HG02798 (cell line): Measurements from ENCODE around the gene UQCC5.

Experiments
- ATAC-seq: cut with Tn5 transposase; IDR thresholded peaks from one replicate; pipeline ENCODE4 v1.9.1; 2021; ENCODE audit warnings: mild to moderate bottlenecking; ENCODE audit not compliant: unreplicated experiment, poor library complexity

The UQCC5 gene

DNA sequence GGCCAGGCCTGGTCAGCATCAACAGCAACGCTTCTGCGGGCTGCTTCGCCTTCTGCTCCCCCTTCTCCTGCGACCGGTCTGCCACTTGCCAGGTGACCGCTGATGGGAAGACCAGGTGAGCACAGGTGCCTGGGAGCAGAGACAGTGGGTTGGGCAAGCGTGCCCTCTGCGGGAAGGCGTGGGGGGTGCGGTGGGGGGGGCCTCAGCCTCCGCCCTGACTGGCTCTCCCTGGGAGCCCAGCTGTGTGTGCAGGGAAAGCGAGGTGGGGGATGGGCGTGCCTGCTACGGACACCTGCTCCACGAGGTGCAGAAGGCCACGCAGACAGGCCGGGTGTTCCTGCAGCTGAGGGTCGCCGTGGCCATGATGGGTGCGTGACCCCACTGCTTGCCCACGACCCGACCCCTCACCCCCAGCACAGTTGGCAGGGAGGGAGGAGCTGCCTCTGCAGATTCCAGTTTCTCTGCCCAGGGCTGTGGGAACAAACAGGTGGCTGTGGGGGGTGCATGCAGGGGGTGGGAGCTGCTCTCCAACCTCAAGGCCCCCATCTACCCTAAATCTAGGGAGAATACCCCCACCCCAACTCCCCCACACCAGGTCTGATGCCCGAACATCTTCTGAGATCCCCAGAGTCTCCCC is 32.5 kb upstream of the UQCC5 start:
- no peak for ATAC-seq

DNA sequence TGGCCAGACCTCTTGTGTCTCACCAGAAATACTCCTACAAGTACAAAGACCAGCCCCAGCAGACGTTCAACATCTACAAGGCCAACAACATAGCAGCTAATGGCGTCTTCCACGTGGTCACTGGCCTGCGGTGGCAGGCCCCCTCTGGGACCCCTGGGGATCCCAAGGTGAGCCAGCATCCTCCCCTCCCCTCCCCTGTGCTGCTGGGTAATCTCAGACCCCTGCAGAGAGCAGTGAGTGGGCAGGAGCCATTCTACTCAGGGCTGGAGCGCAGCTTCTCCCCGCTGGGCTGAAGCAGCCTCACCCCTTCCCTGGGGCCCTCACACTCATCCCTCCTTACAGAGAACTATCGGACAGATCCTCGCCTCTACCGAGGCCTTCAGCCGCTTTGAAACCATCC is 31.4 kb upstream of the UQCC5 start:
- no peak for ATAC-seq

DNA sequence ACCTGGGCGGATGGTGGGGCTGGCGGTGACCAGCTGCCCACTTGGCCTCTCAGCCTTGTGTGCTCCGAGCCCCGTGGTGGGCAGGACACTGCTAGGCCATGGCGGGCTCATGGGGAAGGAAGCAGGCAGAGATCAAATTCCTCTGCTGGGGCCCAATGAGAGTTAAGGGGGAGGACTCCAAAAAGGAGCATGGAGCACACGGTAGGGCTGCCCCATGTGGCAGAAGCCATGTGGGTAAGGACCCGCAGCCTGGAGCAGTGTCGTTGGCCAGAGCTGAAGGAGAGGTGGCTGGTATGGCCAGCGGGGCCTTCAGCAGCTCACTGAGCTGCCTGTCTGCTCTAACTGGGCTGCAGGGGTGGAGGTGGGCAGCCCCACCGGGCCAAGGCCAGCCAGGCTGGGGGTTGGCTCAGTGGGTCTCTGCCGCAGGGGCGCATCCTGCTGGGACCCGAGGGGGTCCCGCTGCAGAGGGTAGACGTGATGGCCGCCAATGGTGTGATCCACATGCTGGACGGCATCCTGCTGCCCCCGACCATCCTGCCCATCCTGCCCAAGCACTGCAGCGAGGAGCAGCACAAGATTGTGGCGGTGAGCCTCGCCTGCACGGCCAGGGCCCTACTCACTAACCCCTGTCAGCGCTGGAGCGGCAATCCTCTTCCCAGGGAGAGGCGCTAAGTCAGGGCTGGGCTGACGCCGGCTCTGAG is 30.0 kb upstream of the UQCC5 start:
- no peak for ATAC-seq

DNA sequence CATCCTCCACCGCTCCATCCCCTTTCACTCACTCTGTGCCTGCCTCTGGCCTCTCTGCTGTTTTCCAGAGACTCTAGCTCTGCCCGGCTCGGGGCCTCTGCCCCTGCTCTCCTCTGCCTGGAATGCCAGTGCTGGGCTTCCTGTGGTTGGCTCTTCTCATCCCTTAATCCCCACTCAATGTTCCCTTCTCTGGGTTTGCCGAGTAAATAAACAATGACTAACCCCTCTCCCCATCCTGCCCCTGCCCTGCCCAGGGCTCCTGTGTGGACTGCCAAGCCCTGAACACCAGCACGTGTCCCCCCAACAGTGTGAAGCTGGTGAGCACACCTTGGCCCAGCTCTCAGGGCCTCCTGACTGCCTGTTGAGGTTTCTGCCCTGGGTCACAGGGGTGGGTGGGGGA is 29.0 kb upstream of the UQCC5 start:
- ATAC-seq, result no peak

DNA sequence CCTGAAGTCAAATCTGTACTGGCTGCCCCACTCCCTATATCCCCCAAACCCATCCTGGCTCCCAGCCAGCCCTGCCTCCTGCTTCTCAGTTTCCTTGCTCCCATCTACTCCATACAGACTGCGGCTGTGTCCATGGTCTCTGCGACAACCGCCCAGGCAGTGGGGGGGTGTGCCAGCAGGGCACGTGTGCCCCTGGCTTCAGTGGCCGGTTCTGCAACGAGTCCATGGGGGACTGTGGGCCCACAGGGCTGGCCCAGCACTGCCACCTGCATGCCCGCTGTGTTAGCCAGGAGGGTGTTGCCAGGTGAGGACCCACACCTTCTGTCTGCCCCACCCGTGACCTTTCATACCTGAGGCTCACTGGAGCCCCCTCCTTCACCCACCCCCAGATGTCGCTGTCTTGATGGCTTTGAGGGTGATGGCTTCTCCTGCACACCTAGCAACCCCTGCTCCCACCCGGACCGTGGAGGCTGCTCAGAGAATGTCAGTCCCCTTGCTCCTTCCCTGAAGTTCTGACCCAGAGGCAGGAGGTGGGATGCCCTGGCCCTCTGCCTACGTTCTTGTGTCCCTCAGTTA is 26.6 kb upstream of the UQCC5 start:
- no peak for ATAC-seq

DNA sequence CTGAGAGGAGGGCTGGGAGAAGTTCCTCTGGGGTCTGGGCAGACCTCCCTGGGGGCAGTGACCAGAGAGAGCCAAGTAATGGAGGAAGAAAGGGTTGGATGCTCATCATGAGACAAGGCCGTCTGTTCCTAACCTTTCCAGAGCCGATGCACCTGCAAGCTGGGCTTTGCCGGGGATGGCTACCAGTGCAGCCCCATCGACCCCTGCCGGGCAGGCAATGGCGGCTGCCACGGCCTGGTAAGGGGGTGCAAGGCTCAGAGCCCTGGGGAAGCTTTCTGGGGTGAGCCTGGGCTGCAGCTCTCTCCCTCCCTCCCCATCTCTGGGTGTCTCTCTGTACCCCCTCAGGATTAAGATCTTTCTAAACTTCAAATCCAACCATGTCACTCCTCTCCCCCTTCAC is 24.9 kb upstream of the UQCC5 start:
- ATAC-seq, result no peak

DNA sequence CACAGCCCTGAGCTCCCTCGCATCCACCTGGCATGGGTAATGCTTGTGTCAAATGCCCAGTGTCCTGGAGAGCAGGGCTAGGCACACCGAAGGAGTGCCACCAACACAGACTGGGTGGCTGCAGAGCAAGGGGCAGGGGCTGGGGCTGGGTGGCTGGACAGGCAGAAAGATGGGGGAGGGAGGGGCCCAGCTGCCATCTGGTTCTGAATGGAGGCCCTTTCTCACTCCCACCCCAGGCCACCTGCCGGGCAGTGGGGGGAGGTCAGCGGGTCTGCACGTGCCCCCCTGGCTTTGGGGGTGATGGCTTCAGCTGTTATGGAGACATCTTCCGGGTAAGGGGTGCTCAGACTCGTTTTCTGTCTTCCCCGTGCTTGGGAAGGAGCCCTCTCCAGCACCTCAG is 24.3 kb upstream of the UQCC5 start:
- ATAC-seq, result no peak

DNA sequence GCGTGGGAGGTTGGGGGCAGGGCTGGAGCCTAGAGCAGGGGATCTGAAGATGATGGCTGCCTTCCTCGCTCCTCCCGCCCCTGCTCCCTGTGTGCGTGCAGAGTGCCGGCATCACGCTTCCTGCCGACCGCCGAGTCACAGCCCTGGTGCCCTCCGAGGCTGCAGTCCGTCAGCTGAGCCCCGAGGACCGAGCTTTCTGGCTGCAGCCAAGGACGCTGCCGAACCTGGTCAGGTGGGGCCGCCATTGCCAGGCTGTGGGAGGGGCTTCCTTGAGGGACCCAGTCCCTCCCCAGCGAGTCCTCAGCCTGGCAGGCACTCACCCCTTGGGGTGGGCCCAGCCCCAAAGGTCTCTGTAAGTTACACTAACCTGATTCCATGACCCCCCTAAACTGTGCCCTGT is 23.7 kb upstream of the UQCC5 start:
- ATAC-seq, result no peak

DNA sequence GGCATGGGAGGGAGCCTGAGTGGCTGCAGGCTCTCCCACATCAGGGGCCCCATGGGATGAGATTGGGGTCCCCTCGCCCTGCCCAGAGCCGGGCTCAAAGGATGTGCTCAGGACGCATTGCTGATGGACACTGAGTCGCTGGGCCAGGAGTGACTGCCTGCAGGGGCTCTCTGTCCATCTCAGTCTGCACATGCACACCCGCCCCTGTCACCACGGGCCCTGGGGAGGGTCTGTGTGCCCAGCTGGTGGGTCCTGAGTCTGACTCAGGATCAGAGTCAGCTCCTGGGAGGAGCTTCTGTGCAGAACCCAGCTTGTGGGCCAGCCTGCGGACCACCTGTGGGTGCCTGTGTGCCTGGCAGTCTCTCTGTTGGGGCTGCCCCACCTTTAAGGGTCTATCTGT is 23.1 kb upstream of the UQCC5 start:
- ATAC-seq, result no peak

DNA sequence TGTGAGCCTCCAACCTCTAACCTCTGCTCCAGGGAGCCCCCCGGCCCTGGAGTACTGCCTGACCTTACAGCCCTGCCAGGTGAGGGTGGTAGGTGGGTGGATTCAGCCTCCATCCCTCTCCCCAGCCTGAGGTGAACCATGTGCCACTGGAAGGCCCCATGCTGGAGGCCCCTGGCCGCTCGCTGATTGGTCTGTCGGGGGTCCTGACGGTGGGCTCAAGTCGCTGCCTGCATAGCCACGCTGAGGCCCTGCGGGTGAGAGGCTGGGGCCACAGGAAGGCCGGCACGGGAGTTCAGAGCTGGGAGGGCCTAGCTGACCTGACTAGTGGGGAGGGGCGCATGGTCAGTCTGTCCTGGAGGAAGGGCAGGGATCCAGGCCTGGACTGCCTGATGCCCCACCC is 21.8 kb upstream of the UQCC5 start:
- ATAC-seq, result no peak

DNA sequence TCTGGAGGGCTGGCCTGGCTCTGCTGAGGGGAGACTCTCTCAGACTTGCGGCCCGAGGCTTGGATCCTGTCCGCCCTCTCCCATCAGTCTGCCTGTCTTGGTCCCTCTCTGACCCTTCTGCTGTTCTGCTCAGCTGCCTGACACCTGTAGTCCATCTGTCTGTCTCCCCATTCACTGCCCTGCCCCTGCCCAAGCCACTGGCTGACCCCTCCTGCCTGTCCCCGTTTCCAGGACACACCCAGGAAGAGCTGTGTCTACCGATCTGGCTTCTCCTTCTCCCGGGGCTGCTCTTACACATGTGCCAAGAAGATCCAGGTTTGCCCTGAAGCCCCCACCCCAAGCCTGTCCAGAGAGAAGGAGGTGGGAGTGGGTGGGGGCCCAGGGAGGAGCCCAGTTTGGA is 21.2 kb upstream of the UQCC5 start:
- ATAC-seq, result no peak

DNA sequence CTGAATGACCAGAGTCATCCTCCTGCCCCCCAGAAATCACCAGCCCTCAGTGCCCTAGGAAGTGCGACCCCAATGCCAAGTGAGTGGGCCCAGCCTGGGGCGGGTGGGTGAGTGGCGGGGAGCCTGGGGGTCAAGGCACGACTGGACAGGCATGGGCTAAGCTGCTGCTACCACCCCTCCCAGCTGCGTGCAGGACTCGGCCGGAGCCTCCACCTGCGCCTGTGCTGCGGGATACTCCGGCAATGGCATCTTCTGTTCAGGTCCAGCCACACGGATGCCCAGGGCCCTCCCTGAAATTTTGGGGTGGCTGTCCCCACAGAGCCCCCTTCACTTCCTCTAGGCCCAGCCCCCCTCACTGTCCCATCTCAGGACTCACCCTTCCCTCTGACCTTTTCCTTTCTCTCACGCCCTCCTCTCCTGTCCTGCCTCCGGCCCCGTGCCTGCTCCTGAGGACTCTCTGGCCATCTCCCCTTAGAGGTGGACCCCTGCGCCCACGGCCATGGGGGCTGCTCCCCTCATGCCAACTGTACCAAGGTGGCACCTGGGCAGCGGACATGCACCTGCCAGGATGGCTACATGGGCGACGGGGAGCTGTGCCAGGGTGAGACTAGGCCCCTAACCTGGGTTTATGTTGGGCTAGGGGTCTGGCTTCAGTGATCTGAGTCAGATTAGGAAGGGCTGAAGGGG is 19.8 kb upstream of the UQCC5 start:
- ATAC-seq, result no peak

DNA sequence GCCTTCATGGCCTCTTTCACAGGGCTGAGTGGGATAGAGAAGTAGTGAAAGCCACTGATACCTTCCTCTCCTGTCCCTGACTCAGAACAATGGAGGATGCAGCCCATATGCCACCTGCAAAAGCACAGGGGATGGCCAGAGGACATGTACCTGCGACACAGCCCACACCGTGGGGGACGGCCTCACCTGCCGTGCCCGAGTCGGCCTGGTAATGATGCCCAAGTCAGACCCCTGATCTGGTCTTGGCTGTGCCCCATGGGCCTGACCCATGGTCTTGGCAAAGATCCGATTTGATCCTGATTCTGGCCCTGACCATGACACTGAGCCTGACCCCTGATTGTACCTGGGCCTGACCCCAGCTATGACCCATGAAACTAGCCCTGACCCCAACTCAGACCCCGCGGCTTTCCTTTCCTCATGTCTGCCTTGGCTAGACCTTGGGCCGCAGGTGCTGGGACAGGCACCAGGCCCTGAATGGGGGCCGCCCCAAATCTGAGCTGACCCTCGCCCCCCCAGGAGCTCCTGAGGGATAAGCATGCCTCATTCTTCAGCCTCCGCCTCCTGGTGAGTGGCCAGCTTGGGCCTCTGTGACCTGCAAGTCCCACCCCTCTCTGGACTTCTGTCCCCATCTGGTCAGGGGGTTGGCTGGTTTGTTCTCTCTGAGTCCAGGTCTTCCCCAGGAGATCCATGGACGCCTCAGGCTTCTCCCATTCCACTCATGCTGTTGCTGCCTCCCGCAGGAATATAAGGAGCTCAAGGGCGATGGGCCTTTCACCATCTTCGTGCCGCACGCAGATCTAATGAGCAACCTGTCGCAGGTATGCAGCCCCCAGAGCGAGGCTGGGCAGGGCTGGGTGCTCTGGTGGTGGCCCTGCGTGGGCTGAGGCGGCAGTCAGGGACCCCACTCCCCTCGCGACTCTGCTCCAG is 18.3 kb upstream of the UQCC5 start:
- ATAC-seq, result no peak

DNA sequence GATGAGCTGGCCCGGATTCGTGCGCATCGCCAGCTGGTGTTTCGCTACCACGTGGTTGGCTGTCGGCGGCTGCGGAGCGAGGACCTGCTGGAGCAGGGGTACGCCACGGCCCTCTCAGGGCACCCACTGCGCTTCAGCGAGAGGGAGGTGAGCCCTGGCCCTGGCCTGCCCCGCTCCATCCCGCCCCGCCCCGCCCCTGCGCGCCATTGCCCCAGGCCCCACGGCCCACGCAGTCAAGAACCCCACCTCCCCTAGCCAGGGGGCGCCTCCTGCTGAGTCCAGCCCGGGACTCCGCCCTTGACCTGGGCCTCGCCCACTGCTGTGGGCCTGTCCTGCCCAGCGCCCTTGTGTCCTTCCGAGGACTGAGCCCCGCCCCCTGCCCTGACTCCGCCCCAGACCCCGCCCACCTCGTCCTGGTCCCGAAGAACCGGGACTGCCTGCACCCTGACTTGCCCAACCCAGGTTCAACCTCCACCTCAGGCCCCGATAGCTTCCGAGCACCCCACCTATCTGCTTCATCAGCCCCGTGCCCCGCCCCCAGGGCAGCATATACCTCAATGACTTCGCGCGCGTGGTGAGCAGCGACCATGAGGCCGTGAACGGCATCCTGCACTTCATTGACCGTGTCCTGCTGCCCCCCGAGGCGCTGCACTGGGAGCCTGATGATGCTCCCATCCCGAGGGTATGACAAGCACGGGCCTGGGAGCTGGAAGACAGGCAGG is 17.5 kb upstream of the UQCC5 start:
- ATAC-seq, result no peak

DNA sequence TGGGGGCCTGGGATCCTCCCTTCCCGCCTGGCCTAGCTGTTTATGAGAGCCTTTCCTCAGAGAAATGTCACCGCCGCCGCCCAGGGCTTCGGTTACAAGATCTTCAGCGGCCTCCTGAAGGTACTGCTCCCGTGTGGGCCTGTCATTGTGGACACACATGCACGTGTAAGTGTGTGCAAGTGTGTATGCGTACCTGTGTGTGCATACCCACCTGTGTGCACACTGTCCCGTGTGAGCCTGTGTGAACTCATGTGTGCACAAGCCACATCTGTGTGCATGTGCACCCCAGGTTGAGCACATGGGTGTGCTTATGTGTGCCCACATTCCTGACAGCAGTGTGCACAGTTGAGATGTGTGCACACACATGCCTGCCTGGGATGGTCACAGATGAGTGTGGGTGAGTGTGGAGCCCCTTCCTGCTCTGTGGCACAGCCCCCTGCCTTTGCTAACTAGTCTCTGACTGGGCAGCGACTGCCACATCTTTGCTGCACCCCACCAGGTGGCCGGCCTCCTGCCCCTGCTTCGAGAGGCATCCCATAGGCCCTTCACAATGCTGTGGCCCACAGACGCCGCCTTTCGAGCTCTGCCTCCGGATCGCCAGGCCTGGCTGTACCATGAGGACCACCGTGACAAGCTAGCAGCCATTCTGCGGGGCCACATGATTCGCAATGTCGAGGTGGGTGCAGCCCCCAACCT is 16.8 kb upstream of the UQCC5 start:
- ATAC-seq, result no peak

DNA sequence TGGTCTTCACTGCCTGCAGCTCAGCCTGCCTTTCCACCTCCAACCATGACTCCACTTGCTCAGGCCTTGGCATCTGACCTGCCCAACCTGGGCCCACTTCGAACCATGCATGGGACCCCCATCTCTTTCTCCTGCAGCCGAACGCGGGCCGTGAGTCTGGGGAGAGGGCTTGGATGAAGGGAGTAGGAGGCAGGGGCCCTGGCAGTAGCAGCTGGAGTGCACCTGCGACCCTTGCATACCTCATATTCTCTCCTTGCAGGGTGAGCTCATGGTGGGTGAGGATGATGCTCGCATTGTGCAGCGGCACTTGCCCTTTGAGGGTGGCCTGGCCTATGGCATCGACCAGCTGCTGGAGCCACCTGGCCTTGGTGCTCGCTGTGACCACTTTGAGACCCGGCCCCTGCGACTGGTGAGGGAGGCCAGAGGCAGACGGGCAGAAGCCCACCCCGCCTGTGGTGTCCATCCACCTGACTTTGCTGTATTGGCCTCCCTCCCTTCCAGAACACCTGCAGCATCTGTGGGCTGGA is 16.2 kb upstream of the UQCC5 start:
- ATAC-seq, result no peak

DNA sequence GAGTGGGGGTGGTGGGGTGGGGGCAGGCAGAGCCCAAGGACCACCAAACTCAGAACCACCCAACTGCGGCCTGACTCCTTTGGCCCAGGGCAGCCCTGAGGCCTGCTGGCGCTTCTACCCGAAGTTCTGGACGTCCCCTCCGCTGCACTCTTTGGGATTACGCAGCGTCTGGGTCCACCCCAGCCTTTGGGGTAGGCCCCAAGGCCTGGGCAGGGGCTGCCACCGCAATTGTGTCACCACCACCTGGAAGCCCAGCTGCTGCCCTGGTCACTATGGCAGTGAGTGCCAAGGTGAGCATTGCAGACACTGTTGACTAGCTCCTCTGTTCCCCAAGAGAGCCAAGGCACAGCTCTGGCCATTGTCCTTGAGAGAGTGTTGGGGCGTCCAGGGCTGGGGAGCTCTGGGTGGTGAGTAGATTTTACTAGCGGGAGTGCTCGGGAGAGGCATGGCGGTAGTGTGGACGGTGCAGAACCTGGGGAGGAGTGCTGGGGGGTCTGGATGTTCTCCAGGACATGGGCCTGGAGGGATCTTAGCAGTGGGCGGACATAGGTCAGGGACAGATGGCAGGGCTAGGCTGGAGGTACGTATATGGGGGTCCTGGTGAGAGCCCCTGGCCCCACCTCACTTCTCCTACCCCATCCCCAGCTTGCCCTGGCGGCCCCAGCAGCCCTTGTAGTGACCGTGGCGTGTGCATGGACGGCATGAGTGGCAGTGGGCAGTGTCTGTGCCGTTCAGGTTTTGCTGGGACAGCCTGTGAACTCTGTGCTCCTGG is 15.5 kb upstream of the UQCC5 start:
- ATAC-seq, result no peak

DNA sequence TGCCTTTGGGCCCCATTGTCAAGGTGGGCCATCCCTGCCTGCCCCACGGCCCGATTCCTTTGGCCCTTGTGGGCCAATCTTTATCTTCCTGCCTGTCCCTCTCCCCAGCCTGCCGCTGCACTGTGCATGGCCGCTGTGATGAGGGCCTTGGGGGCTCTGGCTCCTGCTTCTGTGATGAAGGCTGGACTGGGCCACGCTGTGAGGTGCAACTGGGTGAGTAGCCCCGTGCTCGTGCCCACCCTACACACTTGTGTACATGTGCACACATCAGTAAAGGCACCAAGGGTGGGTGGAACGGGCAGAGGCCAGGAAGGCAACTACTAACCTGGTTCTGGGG is 14.9 kb upstream of the UQCC5 start:
- ATAC-seq, result no peak
